Measurements from ENCODE around the gene KIF17.

KIF17 gene

DNA sequence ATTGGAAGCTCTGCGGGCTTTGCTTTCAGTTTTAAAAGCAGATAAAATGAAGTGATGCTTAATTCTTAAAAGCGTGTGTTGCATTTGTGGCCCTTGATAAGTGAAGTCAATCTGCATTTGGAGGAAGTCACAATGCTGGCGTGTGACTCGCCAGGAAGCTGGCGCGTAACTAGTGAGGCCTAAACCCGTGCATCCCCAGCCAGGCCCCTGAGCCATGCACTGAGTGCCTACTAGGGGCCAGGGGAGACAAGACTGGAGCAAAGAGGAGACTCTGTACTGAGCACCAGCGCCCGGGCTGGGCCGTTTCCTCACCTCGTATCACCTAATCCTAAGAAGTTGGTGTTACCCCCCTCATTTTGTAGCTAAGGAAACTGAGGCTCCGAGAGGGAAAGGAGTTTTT lies 52.1 kb downstream of the KIF17 start:
- DNase-seq (ENCODE audit: insufficient read length, low spot score) (no peak), FAIRE-seq (no peak)
- TF ChIP-seq, protein P1, sequence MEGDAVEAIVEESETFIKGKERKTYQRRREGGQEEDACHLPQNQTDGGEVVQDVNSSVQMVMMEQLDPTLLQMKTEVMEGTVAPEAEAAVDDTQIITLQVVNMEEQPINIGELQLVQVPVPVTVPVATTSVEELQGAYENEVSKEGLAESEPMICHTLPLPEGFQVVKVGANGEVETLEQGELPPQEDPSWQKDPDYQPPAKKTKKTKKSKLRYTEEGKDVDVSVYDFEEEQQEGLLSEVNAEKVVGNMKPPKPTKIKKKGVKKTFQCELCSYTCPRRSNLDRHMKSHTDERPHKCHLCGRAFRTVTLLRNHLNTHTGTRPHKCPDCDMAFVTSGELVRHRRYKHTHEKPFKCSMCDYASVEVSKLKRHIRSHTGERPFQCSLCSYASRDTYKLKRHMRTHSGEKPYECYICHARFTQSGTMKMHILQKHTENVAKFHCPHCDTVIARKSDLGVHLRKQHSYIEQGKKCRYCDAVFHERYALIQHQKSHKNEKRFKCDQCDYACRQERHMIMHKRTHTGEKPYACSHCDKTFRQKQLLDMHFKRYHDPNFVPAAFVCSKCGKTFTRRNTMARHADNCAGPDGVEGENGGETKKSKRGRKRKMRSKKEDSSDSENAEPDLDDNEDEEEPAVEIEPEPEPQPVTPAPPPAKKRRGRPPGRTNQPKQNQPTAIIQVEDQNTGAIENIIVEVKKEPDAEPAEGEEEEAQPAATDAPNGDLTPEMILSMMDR (IDR thresholded peaks at IDR 0.05; ENCODE audit: insufficient read depth, missing control alignments), result no peak

- DNase-seq (ENCODE audit: insufficient read length, low spot score) (no peak), FAIRE-seq (no peak)
Measured at GRCh38 chr1:20663969-20664715, 53.7 kb downstream of the KIF17 start.

GRCh38 chr1:20663365-20663764 lies 54.4 kb downstream of the KIF17 start:
- FAIRE-seq, result no peak
- TF ChIP-seq, protein P1 (IDR thresholded peaks at IDR 0.05; ENCODE audit: insufficient read depth, missing control alignments), result no peak
- no peak for DNase-seq (ENCODE audit: insufficient read length, low spot score)

More at GRCh38 chr1:20663969-20664715, 53.7 kb downstream of the KIF17 start:
- TF ChIP-seq, protein P1 (IDR thresholded peaks at IDR 0.05; ENCODE audit: insufficient read depth, missing control alignments), result no peak

DNA sequence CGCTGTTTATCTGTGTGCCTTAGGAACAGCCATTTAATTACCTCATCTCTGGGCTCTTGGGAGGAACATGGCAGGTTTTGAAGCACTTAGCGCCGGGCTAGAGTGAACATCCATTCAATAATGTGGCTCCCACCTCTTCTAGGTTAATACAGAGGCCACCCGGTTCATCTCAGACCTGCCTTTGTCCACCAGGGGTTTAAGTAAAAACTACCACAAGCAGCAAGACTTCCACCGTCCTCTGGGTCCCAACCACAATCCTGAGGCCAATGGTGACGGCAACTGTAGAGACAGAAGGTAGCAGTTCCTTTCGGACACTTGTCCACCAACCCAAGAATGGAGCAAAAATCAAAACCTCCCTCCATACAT lies 55.7 kb downstream of the KIF17 start:
- DNase-seq (ENCODE audit: insufficient read length, low spot score), result no peak
- FAIRE-seq, result no peak

DNA sequence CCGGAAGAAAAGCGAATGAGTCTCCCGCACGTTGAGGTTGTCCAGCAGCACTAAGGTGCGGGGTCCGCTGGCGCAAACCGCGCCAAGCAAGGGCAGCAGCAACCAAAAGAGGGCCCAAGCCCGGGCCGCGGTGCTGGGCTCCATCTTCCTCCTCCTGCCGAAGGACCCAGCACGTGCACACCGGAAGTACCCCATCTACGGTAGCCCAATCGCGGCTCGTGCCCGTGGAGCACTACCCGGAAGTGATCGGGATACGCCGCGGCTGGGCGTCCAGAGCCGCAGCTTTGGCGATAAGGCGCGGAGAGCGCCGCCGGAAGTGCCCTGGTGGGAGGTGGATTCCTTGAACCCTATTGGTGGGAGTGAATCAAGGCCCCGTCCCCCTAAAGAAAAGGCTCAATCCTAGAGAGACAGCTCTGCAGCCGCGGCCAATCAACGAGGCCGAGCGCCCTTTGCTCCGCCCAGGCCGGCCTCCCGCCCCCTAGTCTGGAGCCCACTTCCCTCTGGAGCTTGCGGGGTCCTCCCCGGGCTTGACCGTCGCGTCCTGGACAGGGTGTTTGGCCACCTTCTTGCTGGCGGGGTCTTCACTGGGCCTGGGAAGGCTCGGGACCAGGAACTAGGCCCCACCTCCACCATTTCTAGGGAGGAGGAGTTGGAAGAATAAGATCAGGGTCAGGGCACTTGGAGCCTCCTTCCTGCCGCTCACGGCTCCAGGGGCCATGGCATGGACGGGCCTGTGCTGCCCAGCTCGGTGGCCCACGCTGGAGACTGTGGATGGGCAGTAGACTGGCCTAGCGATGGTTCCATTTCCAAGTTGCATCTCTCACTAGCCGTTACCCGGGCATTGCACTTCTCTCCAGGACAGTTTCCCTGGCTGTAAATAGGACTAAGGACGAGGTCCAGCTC lies 56.3 kb downstream of the KIF17 start, which contains the start of gene DDOST:
Gene DDOST, minus strand, starts transcription at position 163 of the 903 bp plus-strand sequence. Its CDS starts 19 bp downstream, at position 144.
- TF ChIP-seq, protein P1 (IDR thresholded peaks at IDR 0.05; ENCODE audit: insufficient read depth, missing control alignments), result peak; percentile 29
- no peak for FAIRE-seq
- DNase-seq (ENCODE audit: insufficient read length, low spot score), result peak; percentile 73

More for the DNA sequence above, 55.7 kb downstream of the KIF17 start:
- TF ChIP-seq, protein P1 (IDR thresholded peaks at IDR 0.05; ENCODE audit: insufficient read depth, missing control alignments), result no peak

GRCh38 chr1:20660847-20661206 lies 57.0 kb downstream of the KIF17 start:
- DNase-seq (ENCODE audit: insufficient read length, low spot score) (no peak), FAIRE-seq (no peak)
- TF ChIP-seq, protein P1 (IDR thresholded peaks at IDR 0.05; ENCODE audit: insufficient read depth, missing control alignments), result no peak
